ENCODE measurements around the gene UTF1. TPM values are rescaled to one million over a fixed set of nuclear protein-coding genes. Genes with fewer than 3 reads are reported as not detected.

UTF1 gene
- total and polyA plus RNA-seq, 2 experiments from 2014 or later = not detected

- no peaks in the 10 kb centered on the region for H3K9me3 ChIP-seq (ENCODE audit: low read depth)
- no peak for TF ChIP-seq CTCF (IDR thresholded peaks at IDR 0.05; ENCODE audit: low read depth, low read length)
- no peaks in the 10 kb centered on the region for H3K36me3 ChIP-seq
- H3K4me1 ChIP-seq (ENCODE audit: low read depth) = no peaks in the 10 kb centered on the region
- DNase-seq (ENCODE audit: low read depth in 1 of 2, low spot score in 1 of 2) = no peak
- H3K27me3 ChIP-seq = peaks cover 10% of the 10 kb centered on the region
- no peak overlapping the region for H3K27ac ChIP-seq
- H3K4me3 ChIP-seq = no peak overlapping the region
These were observed 14.4 kb upstream of the UTF1 start for GRCh38 chr10:133215586-133215985.

- H3K9me3 ChIP-seq (ENCODE audit: low read depth) = no peaks in the 10 kb centered on the region
- no peaks in the 10 kb centered on the region for H3K36me3 ChIP-seq
- TF ChIP-seq CTCF (IDR thresholded peaks at IDR 0.05; ENCODE audit: low read depth, low read length) = no peak
- H3K4me1 ChIP-seq (ENCODE audit: low read depth) = no peaks in the 10 kb centered on the region
- H3K27me3 ChIP-seq = peaks cover 17% of the 10 kb centered on the region
- H3K27ac ChIP-seq = no peak overlapping the region
- no peak overlapping the region for H3K4me3 ChIP-seq
- DNase-seq (ENCODE audit: low read depth in 1 of 2, low spot score in 1 of 2) = no peak
These were observed 13.2 kb upstream of the UTF1 start for GRCh38 chr10:133216776-133217175.

DNA sequence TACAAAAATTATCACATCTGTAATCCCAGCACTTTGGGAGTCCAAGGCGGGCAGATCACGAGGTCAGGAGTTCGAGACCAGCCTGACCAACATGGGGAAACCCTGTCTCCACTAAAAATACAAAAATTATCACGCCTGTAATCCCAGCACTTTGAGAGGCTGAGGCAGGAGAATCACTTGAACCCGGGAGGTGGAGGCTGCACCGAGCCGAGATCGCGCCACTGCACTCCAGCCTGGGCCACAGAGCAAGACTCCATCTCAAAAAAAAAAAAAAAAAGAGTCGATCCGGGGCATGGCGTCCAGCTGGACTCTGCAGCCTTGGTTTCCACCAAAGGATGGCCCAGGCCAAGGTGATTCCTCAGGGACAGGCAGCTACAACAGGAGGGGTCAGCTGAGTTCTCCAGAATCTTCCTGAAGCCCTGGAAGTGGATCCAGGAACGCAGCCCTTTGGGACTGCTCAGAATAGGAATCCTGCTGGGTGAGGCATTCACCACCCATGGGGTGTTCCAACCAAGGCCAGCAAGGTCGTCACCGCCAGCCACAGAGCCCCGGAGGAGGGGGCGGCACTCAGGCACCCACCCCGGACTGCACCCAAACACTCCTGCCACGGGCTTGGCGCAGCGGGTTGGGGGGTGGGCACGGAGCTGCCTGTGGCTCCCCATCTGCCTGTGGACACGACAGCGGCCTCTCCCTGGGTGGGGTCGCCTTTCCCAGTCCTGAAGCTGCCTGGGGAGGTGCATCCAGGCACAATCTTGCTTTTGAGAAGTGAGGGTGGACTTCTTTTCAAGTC lies 12.0 kb upstream of the UTF1 start:
- Histone ChIP-seq H3K36me3 (no peaks in the 10 kb centered on the region), H3K27me3 (peaks cover 17% of the 10 kb centered on the region), H3K27ac (no peak overlapping the region), H3K9me3 (ENCODE audit: low read depth) (no peaks in the 10 kb centered on the region), H3K4me3 (no peak overlapping the region), H3K4me1 (ENCODE audit: low read depth) (no peaks in the 10 kb centered on the region)
- DNase-seq (ENCODE audit: low read depth in 1 of 2, low spot score in 1 of 2) = no peak
- no peak for TF ChIP-seq CTCF (IDR thresholded peaks at IDR 0.05; ENCODE audit: low read depth, low read length)

DNA sequence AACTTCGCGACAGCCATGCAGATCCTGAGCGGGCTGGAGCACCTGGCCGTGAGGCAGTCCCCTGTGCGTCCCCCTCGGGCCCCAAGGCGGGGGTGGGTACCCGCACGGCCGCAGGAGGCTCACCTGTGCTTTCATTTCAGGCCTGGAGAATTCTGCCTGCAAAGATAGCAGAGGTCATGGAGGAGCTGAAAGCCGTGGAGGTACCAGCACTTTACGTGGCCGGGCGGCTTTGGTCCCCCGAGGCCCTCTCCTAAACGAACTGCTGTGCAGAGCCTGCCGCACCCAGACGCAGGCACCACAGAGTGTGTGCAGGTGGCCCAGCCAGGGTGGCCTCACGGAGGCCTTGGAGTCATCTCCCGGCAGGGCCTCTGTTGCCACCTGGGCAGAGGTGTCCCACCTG lies 11.1 kb upstream of the UTF1 start:
- H3K27me3 ChIP-seq = peaks cover 17% of the 10 kb centered on the region
- H3K36me3 ChIP-seq = no peaks in the 10 kb centered on the region
- H3K4me3 ChIP-seq = no peak overlapping the region
- H3K4me1 ChIP-seq (ENCODE audit: low read depth) = no peaks in the 10 kb centered on the region
- no peak for TF ChIP-seq CTCF (IDR thresholded peaks at IDR 0.05; ENCODE audit: low read depth, low read length)
- no peak for DNase-seq (ENCODE audit: low read depth in 1 of 2, low spot score in 1 of 2)
- H3K27ac ChIP-seq = no peak overlapping the region
- H3K9me3 ChIP-seq (ENCODE audit: low read depth) = no peaks in the 10 kb centered on the region

- DNase-seq (ENCODE audit: low read depth in 1 of 2, low spot score in 1 of 2) = no peak
- Histone ChIP-seq H3K27ac (no peak overlapping the region), H3K4me1 (ENCODE audit: low read depth) (no peaks in the 10 kb centered on the region), H3K9me3 (ENCODE audit: low read depth) (no peaks in the 10 kb centered on the region), H3K4me3 (no peak overlapping the region), H3K27me3 (peaks cover 17% of the 10 kb centered on the region), H3K36me3 (no peaks in the 10 kb centered on the region)
- no peak for TF ChIP-seq CTCF (IDR thresholded peaks at IDR 0.05; ENCODE audit: low read depth, low read length)
These were observed 10.2 kb upstream of the UTF1 start for GRCh38 chr10:133219782-133220181.
